OCI-LY3 (cell line): ENCODE results near the gene FANCB.

Experiments used
- CTCF ChIP-seq: fragments of 200-600, 300-600 bp; sonication (generic); IDR thresholded peaks from 2 replicates; pipeline ENCODE4 v1.5.1; 2014; ENCODE audit warnings: antibody characterized with exemption, low read length, low read depth
- EZH2phosphoT487 ChIP-seq: fragments of 200-600 bp; shearing (Covaris generic); IDR thresholded peaks from 2 replicates; pipeline ENCODE4 v1.6.1; 2018; ENCODE audit warnings: antibody characterized with exemption, mixed run types, low read depth

- no peak for TF ChIP-seq CTCF
- TF ChIP-seq EZH2phosphoT487 = no peak
Observed at GRCh38 chrX:14916017-14916674, 43.3 kb upstream of the FANCB start.
